Activated naive CD8-positive, alpha-beta T cell treated with anti-CD3 and anti-CD28 coated beads, Interleukin-2, amount 50 U/mL, for 24 hours (primary cell): ENCODE data around the gene CUL9.

Experiments used
- ATAC-seq: fragments of 150-1000 bp; cut with Tn5 transposase; one replicate; pipeline ENCODE4 v1.10.0; 2021
- DNase-seq: peaks from one replicate; pipeline ENCODE4 v3.0.0; 2021
- H3K27ac Mint-ChIP-seq: one replicate; pipeline ENCODE4 v1.8.0; 2021; ENCODE audit warnings: mild to moderate bottlenecking, mixed read lengths
- H3K27me3 Mint-ChIP-seq: one replicate; pipeline ENCODE4 v1.8.0; 2021; ENCODE audit warnings: mixed read lengths
- H3K36me3 Mint-ChIP-seq: one replicate; pipeline ENCODE4 v1.8.0; 2021; ENCODE audit warnings: low read depth, mixed read lengths
- H3K4me1 Mint-ChIP-seq: one replicate; pipeline ENCODE4 v1.8.0; 2021; ENCODE audit warnings: mixed read lengths
- H3K4me3 Mint-ChIP-seq: one replicate; pipeline ENCODE4 v1.8.0; 2021; ENCODE audit warnings: mild to moderate bottlenecking, moderate library complexity, mixed read lengths
- H3K9me3 Mint-ChIP-seq: one replicate; pipeline ENCODE4 v1.8.0; 2021; ENCODE audit warnings: mixed read lengths

The CUL9 gene

DNA sequence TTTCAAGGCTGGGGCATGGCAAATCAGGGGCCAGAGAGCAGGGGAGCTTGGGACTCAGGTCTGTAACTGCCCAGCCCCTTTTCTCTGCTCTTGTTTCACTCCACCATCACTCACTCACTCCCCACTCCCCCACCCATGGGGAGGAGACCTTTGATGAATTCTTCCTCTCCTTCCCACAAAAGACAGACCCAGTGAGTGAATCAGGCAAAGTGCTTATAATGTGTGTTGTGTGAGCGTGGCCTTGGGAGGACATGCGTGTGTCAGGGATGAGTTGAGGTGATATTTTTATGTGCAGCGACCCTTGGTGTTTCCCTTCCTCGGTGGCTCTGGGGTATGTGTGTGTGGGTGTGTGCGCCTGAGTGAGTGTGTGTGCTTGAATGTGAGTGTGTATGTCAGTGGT lies 1.0 kb upstream of the CUL9 start:
- DNase-seq (no peak), ATAC-seq (no peak)
- Mint-ChIP-seq H3K4me1 (peaks cover 47% of the 10 kb centered on the region), H3K36me3 (peaks cover 23% of the 10 kb centered on the region), H3K4me3 (peak overlapping the region; percentile 94), H3K27me3 (no peaks in the 10 kb centered on the region), H3K9me3 (no peaks in the 10 kb centered on the region), H3K27ac (peak overlapping the region; percentile 86)

DNA sequence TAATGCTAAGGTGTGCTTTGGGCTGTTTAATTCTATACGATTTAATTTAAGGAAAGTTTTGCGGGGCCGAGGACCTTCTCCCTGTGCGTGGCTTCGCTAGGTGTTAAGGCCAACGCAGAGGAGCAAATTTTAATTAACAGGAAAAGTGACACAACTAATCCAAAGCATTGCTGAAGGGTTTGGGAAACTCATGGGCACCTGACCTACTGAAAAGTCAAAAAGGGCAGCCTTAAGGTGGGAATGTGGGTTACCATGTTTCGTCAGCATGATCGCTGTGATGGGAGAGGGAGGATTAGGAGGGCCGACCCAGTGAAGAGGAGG lies 415 bp upstream of the CUL9 start:
- ATAC-seq (no peak), DNase-seq (no peak)
- Mint-ChIP-seq H3K27me3 (no peaks in the 10 kb centered on the region), H3K36me3 (peaks cover 25% of the 10 kb centered on the region), H3K4me3 (peak overlapping the region; percentile 94), H3K4me1 (peaks cover 50% of the 10 kb centered on the region), H3K27ac (peak overlapping the region; percentile 86), H3K9me3 (no peaks in the 10 kb centered on the region)

DNA sequence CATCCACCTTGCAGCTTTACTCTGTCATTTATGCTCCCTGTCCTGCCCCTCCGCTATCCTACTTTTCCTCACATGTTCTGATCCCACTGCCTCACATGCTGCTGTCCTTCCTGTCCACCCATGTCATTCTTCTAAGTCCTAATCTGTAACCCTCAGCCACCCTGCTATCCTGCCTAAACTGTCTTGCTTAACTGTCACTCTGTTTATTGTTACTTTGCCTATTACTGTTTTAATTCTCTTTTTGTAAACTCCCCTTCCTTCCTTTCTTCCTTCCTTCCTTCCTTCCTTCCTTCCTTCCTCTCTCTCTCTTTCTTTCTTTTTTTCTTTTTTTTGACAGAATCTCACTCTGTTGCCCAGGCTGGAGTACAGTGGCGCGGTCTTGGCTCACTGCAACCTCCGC lies 1.4 kb downstream of the CUL9 start:
- peak overlapping the region; percentile 86 for H3K27ac Mint-ChIP-seq
- no peak for ATAC-seq
- H3K27me3 Mint-ChIP-seq, result no peaks in the 10 kb centered on the region
- peaks cover 16% of the 10 kb centered on the region for H3K36me3 Mint-ChIP-seq
- H3K4me1 Mint-ChIP-seq, result peaks cover 50% of the 10 kb centered on the region
- no peak for DNase-seq
- H3K4me3 Mint-ChIP-seq, result peak overlapping the region; percentile 94
- H3K9me3 Mint-ChIP-seq, result no peaks in the 10 kb centered on the region

DNA sequence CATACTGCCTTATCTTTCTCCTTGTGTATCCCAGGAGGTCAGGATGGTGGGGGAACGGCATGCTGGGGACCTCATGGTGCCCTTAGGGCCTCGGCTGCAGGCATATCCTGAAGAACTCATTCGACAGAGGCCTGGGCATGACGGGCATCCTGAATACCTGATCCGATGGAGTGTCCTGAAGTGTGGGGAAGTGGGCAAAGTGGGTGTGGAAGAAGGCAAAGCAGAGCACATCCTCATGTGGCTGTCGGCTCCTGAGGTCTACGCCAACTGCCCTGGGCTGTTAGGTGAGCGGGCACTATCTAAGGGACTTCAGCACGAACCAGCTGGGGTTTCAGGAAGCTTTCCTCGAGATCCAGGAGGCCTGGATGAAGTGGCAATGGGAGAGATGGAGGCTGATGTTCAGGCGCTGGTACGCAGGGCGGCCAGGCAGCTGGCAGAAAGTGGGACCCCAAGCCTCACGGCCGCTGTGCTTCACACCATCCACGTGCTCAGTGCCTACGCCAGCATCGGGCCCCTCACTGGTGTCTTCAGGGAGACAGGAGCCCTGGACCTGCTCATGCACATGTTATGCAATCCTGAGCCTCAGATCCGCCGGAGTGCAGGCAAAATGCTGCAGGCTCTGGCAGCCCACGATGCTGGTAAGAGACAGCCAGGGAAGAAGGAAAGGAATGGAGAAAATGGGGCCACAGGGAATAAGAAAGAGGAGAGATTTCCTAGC lies 2.4 kb downstream of the CUL9 start:
- peak overlapping the region; percentile 33 for H3K4me3 Mint-ChIP-seq
- no peaks in the 10 kb centered on the region for H3K27me3 Mint-ChIP-seq
- H3K36me3 Mint-ChIP-seq, result peaks cover 15% of the 10 kb centered on the region
- peaks cover 50% of the 10 kb centered on the region for H3K4me1 Mint-ChIP-seq
- ATAC-seq, result no peak
- no peak for DNase-seq
- H3K9me3 Mint-ChIP-seq, result no peaks in the 10 kb centered on the region
- no peak overlapping the region for H3K27ac Mint-ChIP-seq

DNA sequence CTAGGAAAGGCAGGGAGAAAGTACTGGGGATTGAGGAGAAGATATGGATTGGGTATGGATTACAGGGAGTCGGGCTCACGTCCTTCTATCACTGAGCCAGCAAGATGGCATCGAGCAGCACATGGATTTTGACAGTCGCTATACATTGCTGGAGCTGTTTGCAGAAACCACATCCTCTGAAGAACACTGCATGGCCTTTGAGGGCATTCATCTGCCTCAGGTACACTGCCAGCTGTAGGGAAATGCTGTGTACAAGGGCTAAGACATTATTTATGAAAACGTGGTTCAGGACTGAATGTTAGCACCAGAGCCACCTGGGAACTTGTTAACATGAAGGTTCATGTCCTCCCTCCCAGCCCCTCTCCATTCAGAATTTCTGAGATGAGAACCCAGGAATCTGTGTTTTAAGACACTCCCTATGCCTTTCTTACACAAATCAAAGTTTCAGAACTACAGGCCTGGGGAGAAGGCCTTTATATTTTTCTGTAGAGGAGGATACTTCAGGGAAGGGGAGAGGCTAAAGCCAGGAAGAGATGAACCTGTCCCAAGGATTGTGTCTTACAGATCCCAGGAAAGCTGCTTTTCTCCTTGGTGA lies 3.5 kb downstream of the CUL9 start:
- Mint-ChIP-seq H3K4me1 (peaks cover 53% of the 10 kb centered on the region), H3K4me3 (peak overlapping the region; percentile 63), H3K27ac (peak overlapping the region; percentile 84), H3K27me3 (no peaks in the 10 kb centered on the region), H3K9me3 (no peaks in the 10 kb centered on the region), H3K36me3 (peaks cover 17% of the 10 kb centered on the region)
- DNase-seq (no peak), ATAC-seq (peak; percentile 25)

DNA sequence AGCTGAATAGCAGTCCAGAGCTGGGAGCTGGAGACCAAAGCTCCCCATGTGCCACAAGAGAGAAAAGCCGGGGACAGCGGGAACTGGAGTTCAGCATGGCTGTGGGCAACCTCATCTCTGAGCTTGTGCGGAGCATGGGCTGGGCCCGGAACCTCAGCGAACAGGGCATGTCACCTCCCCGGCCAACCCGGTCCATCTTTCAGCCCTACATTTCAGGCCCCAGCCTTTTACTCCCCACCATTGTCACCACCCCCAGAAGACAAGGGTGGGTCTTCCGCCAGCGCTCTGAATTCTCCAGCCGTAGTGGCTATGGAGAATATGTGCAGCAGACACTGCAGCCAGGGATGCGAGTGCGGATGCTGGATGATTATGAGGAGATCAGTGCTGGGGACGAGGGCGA lies 4.0 kb downstream of the CUL9 start:
- no peak for DNase-seq
- Mint-ChIP-seq H3K4me3 (no peak overlapping the region), H3K27me3 (no peaks in the 10 kb centered on the region), H3K4me1 (peaks cover 50% of the 10 kb centered on the region), H3K27ac (no peak overlapping the region), H3K36me3 (peaks cover 17% of the 10 kb centered on the region), H3K9me3 (no peaks in the 10 kb centered on the region)
- ATAC-seq, result no peak

DNA sequence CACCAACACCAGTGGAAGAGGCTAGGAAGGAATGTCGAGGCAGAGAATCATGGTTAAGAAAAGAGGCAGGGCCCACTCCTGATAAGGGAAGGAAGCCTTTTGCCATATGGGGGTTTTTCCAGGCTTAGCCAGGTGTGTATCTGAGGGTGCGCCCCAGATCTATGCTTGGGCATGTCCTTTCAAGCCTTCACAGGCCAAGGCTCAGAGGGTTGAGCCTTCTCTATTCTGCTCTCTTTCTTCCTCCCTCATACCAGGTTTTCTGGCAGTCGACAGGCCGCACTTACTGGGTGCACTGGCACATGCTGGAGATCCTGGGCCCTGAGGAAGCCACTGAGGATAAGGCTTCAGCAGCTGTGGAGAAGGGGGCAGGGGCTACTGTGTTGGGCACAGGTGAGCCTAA lies 4.7 kb downstream of the CUL9 start:
- no peaks in the 10 kb centered on the region for H3K27me3 Mint-ChIP-seq
- H3K4me1 Mint-ChIP-seq, result peaks cover 43% of the 10 kb centered on the region
- no peak for DNase-seq
- H3K27ac Mint-ChIP-seq, result no peak overlapping the region
- peaks cover 17% of the 10 kb centered on the region for H3K36me3 Mint-ChIP-seq
- no peak for ATAC-seq
- H3K9me3 Mint-ChIP-seq, result no peaks in the 10 kb centered on the region
- no peak overlapping the region for H3K4me3 Mint-ChIP-seq

DNA sequence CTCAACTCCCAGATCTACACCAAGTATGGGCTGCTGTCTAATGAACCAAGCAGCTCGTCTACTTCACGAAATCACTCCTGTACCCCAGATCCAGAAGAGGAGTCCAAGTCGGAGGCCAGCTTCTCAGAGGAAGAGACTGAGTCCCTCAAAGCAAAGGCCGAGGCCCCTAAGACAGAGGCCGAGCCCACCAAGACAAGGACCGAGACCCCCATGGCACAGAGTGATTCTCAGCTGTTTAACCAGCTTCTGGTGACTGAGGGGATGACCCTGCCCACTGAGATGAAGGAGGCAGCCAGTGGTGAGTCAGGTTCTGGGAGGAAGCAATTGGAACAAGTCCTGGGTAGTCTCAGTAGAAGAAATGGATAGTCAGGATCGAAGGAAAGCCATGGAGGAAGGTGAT lies 5.8 kb downstream of the CUL9 start:
- no peak for DNase-seq
- Mint-ChIP-seq H3K36me3 (peaks cover 20% of the 10 kb centered on the region), H3K4me3 (no peak overlapping the region), H3K9me3 (no peaks in the 10 kb centered on the region), H3K27ac (no peak overlapping the region), H3K27me3 (no peaks in the 10 kb centered on the region), H3K4me1 (peaks cover 37% of the 10 kb centered on the region)
- no peak for ATAC-seq

DNA sequence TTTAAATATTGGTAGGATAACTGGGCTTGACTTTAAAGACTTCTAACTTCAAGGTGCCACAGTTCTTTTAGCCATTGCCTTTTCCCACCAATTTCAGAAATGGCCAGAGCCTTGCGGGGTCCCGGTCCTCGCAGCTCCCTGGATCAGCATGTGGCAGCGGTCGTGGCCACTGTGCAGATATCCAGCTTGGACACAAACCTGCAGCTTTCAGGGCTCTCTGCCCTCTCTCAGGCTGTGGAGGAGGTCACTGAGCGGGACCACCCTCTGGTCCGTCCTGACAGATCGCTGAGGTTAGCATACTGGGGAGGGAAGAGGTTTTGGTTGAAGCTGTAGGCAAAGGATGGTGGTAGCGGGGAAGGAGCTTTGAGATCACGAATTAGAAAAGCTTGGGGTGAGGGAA lies 6.4 kb downstream of the CUL9 start:
- ATAC-seq (no peak), DNase-seq (no peak)
- H3K27ac Mint-ChIP-seq, result peak overlapping the region; percentile 8
- no peak overlapping the region for H3K4me3 Mint-ChIP-seq
- H3K4me1 Mint-ChIP-seq, result peaks cover 31% of the 10 kb centered on the region
- no peaks in the 10 kb centered on the region for H3K9me3 Mint-ChIP-seq
- H3K27me3 Mint-ChIP-seq, result no peaks in the 10 kb centered on the region
- H3K36me3 Mint-ChIP-seq, result peaks cover 23% of the 10 kb centered on the region

DNA sequence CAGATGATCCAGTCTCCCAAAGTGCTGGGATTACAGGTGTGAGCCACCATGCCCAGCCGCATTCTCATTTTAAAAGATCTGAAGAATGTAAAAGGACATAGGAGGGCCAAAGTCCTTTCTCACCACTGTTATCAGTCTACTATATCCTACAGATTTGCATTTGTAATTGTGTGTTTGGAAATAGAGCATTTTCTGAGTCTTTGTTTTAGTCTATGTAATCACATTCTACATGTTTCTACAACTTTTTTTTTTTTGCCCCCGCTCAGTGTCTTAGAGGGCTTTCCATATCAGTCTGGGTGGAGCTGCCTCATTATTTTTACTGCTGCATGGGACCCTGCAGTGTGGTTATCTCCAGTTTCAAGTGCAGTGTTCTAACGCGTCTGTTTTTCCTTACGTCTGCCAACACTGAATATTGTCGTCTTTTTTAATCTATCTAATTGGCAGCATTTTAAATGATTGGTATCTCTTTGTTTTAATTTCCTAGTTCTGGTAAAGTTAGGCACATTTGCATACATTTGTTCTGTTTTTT lies 7.8 kb downstream of the CUL9 start:
- no peaks in the 10 kb centered on the region for H3K27me3 Mint-ChIP-seq
- ATAC-seq (no peak), DNase-seq (no peak)
- H3K4me3 Mint-ChIP-seq, result no peak overlapping the region
- H3K27ac Mint-ChIP-seq, result no peak overlapping the region
- no peaks in the 10 kb centered on the region for H3K9me3 Mint-ChIP-seq
- peaks cover 24% of the 10 kb centered on the region for H3K36me3 Mint-ChIP-seq
- H3K4me1 Mint-ChIP-seq, result peaks cover 19% of the 10 kb centered on the region

DNA sequence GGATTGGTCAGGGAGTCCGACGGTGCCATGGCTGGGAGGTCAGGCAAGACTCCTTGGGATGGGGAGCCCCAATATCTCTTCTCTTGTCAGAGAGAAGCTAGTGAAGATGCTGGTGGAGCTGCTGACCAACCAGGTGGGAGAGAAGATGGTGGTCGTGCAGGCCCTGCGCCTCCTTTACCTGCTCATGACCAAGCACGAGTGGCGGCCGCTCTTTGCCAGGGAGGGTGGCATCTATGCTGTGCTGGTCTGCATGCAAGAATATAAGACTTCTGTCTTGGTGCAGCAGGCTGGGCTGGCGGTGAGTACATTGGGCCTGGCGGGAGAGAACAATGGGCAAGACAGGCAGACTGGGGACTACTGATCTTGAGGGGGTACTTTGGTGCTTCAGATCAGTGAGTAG lies 10.9 kb downstream of the CUL9 start:
- Mint-ChIP-seq H3K36me3 (peaks cover 26% of the 10 kb centered on the region), H3K4me3 (no peak overlapping the region), H3K4me1 (peaks cover 3% of the 10 kb centered on the region), H3K27ac (no peak overlapping the region), H3K9me3 (no peaks in the 10 kb centered on the region), H3K27me3 (no peaks in the 10 kb centered on the region)
- no peak for ATAC-seq
- DNase-seq, result no peak

DNA sequence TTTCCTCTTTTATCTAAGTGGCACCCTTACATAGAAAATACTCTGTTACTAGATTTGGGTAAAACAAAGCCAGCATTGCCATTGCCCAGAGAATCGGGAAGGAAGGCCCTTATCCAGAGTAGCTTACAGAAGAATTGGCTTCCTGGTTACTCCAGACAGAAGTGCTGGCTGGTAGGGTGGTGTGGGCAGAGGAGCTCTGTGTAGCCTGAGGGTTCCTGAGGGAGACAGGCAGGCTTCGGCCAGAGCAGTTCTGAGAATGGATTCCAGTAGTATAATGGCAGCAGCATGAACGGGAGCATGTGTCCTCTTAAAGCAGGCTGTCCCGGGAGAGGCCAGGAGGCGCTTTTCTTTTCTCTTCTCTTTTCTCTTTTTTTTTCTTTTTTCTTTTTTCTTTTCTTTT lies 11.9 kb downstream of the CUL9 start:
- H3K4me1 Mint-ChIP-seq, result peaks cover 3% of the 10 kb centered on the region

DNA sequence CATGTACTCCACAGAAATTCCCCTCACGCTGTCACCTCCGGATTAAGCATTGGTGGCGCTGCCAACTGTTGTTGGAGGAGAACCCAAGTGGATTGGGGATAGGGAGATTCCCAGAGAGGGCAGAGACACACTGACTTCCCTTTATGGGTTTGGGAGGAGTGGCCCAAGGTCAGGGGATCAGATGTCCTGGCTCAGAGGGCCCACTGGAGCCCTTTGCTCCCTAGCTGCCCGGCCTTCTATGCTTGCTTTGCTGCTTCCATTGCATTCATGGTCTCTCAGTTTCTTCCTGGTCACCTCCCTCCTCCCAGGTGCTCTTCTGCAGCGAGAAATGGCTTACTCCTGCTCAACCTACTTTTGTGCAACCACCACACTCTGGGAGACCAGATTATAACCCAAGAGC lies 14.3 kb downstream of the CUL9 start:
- ATAC-seq (no peak), DNase-seq (no peak)
- H3K4me1 Mint-ChIP-seq, result no peaks in the 10 kb centered on the region
- H3K36me3 Mint-ChIP-seq, result peaks cover 22% of the 10 kb centered on the region
- H3K27ac Mint-ChIP-seq, result no peak overlapping the region
- no peaks in the 10 kb centered on the region for H3K9me3 Mint-ChIP-seq
- no peak overlapping the region for H3K4me3 Mint-ChIP-seq
- H3K27me3 Mint-ChIP-seq, result no peaks in the 10 kb centered on the region

More for the DNA sequence above, 11.9 kb downstream of the CUL9 start:
- no peak overlapping the region for H3K4me3 Mint-ChIP-seq
- H3K27me3 Mint-ChIP-seq, result no peaks in the 10 kb centered on the region
- no peak for ATAC-seq
- no peak for DNase-seq
- peaks cover 22% of the 10 kb centered on the region for H3K36me3 Mint-ChIP-seq
- H3K27ac Mint-ChIP-seq, result no peak overlapping the region
- no peaks in the 10 kb centered on the region for H3K9me3 Mint-ChIP-seq

DNA sequence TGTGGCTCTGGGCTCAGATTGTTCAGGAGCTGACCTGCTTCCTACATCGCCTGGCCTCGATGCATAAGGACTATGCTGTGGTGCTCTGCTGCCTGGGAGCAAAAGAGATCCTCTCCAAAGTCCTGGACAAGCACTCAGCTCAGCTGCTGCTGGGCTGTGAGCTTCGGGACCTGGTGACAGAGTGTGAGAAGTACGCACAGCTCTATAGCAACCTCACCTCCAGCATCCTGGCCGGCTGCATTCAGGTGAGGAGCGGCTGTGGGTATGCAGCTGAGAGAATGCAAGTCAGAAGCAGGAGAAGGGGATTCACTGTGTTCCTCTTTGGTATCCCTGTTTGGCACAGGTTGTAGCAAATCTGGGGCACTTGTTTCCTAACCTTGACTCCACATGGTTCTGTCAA lies 17.9 kb downstream of the CUL9 start:
- DNase-seq (no peak), ATAC-seq (no peak)
- no peaks in the 10 kb centered on the region for H3K4me1 Mint-ChIP-seq
- no peaks in the 10 kb centered on the region for H3K27me3 Mint-ChIP-seq
- H3K9me3 Mint-ChIP-seq, result no peaks in the 10 kb centered on the region
- no peak overlapping the region for H3K27ac Mint-ChIP-seq
- peaks cover 11% of the 10 kb centered on the region for H3K36me3 Mint-ChIP-seq
- no peak overlapping the region for H3K4me3 Mint-ChIP-seq

DNA sequence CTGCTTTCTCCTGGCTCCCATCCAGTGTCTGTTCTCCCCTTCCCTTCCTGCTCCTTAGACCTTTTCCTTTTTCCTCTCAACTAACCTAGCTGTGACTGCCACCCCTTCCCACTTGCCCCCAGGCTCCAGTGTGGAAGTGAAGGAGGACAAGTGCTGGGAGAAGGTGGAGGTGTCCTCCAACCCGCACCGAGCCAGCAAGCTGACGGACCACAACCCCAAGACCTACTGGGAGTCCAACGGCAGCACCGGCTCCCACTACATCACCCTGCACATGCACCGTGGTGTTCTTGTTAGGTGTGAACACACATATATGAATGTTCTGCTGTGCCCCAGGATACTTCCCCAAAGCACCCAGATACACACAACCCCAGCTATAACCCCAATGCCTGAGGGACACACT lies 18.5 kb downstream of the CUL9 start:
- Mint-ChIP-seq H3K4me3 (no peak overlapping the region), H3K27me3 (no peaks in the 10 kb centered on the region), H3K9me3 (no peaks in the 10 kb centered on the region), H3K4me1 (no peaks in the 10 kb centered on the region), H3K36me3 (peaks cover 14% of the 10 kb centered on the region), H3K27ac (no peak overlapping the region)
- ATAC-seq (no peak), DNase-seq (no peak)
